ENCODE measurements around the gene TMEM223. TPM values are rescaled to one million over a fixed set of nuclear protein-coding genes. Genes with fewer than 3 reads are reported as not detected.

TMEM223 gene
- total RNA-seq, 1 donor from 2014 or later: 17.2 TPM

DNA sequence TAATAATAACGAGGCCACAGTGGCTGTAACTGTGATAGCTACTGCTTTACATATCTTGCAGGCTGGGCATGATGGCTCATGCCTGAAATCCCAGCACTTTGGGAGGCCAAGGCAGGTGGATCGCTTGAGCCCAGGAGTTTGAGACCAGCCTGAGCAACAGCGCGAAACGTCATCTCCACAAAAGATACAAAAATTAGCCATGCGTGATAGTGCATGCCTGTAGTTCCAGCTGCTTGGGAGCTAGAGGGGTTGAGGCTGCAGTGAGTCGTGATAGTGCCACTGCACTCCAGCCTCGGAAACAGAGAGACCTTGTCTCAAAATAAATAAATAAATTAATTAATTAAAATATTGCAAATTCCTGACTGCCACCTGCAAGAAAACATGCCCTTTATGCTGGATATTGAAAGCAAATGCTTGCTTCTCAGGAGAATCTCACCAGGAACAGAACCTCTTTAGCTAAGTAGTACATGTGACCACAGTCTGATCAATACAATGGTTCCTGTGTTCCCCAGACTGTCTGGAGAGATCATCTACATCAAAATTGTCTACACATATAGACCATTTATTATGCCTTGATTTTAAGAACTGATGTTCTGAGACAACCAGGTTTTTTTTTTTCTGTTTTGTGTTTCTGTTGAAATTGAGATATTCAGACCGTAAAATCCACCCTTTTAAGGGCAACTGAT, 44.2 kb downstream of the TMEM223 start:
- peaks cover 12% of the 10 kb centered on the region for H3K4me1 ChIP-seq
- peaks cover 27% of the 10 kb centered on the region for H3K36me3 ChIP-seq
- no peaks in the 10 kb centered on the region for H3K27me3 ChIP-seq (ENCODE audit: low read depth)
- no peak for TF ChIP-seq CTCF (IDR thresholded peaks at IDR 0.05)
- DNase-seq: no peak
- no peaks in the 10 kb centered on the region for H3K9me3 ChIP-seq
- no peak overlapping the region for H3K27ac ChIP-seq
- no peak for ATAC-seq
- H3K4me3 ChIP-seq: no peak overlapping the region
- intact Hi-C loops (cut with DNase I): no loop called here

Small RNAs within 50 kb of the gene (microRNA-seq; reads per million reads assigned to microRNA genes)
- not detected for gene MIR6514 (ENCODE audit: borderline number of aligned reads)
- gene MIR6748 (ENCODE audit: borderline number of aligned reads): not detected

Other genes with a start within 250 kb of the TMEM223 start
- 809 TPM for gene AHNAK, start 245.2 kb downstream of the TMEM223 start, total RNA-seq
- 899 TPM for gene EEF1G, start 218.1 kb downstream of the TMEM223 start, total RNA-seq
- gene TUT1, start 200.5 kb downstream of the TMEM223 start, total RNA-seq: 15.8 TPM
- gene MTA2, start 190.1 kb downstream of the TMEM223 start, total RNA-seq: 68.4 TPM
- gene EML3, start 179.2 kb downstream of the TMEM223 start, total RNA-seq: 69.3 TPM
- 5.6 TPM for gene ROM1, start 178.7 kb downstream of the TMEM223 start, total RNA-seq
- 32.6 TPM for gene B3GAT3, start 170.0 kb downstream of the TMEM223 start, total RNA-seq
- 228 TPM for gene GANAB, start 145.4 kb downstream of the TMEM223 start, total RNA-seq
- 18.6 TPM for gene INTS5, start 138.7 kb downstream of the TMEM223 start, total RNA-seq
- 37.1 TPM for gene C11orf98, start 126.8 kb downstream of the TMEM223 start, total RNA-seq
- gene CSKMT, start 126.7 kb downstream of the TMEM223 start, total RNA-seq: 12.1 TPM
- 6.1 TPM for gene UQCC3, start 120.3 kb downstream of the TMEM223 start, total RNA-seq
- 11.1 TPM for gene LBHD1, start 119.7 kb downstream of the TMEM223 start, total RNA-seq
- gene UBXN1, start 112.9 kb downstream of the TMEM223 start, total RNA-seq: 116 TPM
- gene LRRN4CL, start 102.5 kb downstream of the TMEM223 start, total RNA-seq: 3.4 TPM
- gene BSCL2, start 84.6 kb downstream of the TMEM223 start, total RNA-seq: 87.0 TPM
- gene GNG3, start 84.3 kb downstream of the TMEM223 start, total RNA-seq: not detected
- gene HNRNPUL2, start 64.5 kb downstream of the TMEM223 start, total RNA-seq: 46.1 TPM
- gene TTC9C, start 63.5 kb downstream of the TMEM223 start, total RNA-seq: 24.3 TPM
- gene ZBTB3, start 37.8 kb downstream of the TMEM223 start, total RNA-seq: 11.6 TPM
- gene POLR2G, start 30.4 kb downstream of the TMEM223 start, total RNA-seq: 57.5 TPM
- gene TAF6L, start 20.6 kb downstream of the TMEM223 start, total RNA-seq: 23.6 TPM
- 54.6 TPM for gene TMEM179B, start 4.6 kb downstream of the TMEM223 start, total RNA-seq
- gene NXF1, start 13.4 kb upstream of the TMEM223 start, total RNA-seq: 93.2 TPM
- gene STX5, start 40.0 kb upstream of the TMEM223 start, total RNA-seq: 42.0 TPM
- not detected for gene TEX54, start 40.8 kb upstream of the TMEM223 start, total RNA-seq
- gene WDR74, start 47.6 kb upstream of the TMEM223 start, total RNA-seq: 35.3 TPM
- 214 TPM for gene SLC3A2, start 88.9 kb upstream of the TMEM223 start, total RNA-seq
- gene CHRM1, start 129.4 kb upstream of the TMEM223 start, total RNA-seq: 6.8 TPM
- gene SLC22A6, start 193.0 kb upstream of the TMEM223 start, total RNA-seq: not detected
- gene SLC22A8, start 223.8 kb upstream of the TMEM223 start, total RNA-seq: not detected